H1 (cell line): Measurements from ENCODE around the gene ZNF516. TPM values are rescaled to one million over a fixed set of nuclear protein-coding genes. Genes with fewer than 3 reads are reported as not detected.

ENCODE experiments used
- JUN ChIP-seq: IDR thresholded peaks from 2 replicates; pipeline ENCODE4 v1.6.1; 2011; ENCODE audit warnings: low read depth, mild to moderate bottlenecking, improper control_type of control experiment, low read length
- polyA plus RNA-seq, 7 experiments: library from polyadenylated mRNA; depleted of rRNA in 3 of 7; stranded (reverse) in 5 of 7; unstranded in 2 of 7; fragments of >200 nt in 5 of 7; fragments of 200-250 nt in 2 of 7; gene quantifications; 1 replicate in 5 of 7; 2 replicates in 1 of 7; 4 replicates in 1 of 7; pipeline versions ENCODE4 v1.2.1 to v1.2.3, GENCODE V29; 2011 to 2013; ENCODE audit warnings: missing spikeins in 2 of 7, mixed read lengths in 2 of 7
- total RNA-seq: library from RNA; stranded (reverse); fragmentation: NEBNext Ultra II Directional; extraction: Animal tissue kit (Norgen Biotek cat#: 25700); gene quantifications from 2 replicates; pipeline ENCODE4 v1.2.1, GENCODE V29; 2021

The ZNF516 gene
- total and polyA plus RNA-seq, 2 of the 8 experiments (the other 6 are each of a cell fraction or from before 2014, with no cell fraction given): 7.3 to 17.0 TPM

GRCh38 chr18:76430636-76431035 is 64.4 kb downstream of the ZNF516 start (continued):
- TF ChIP-seq JUN: no peak
- TF ChIP-seq, all 59 proteins: peak for 0
